Head of caudate nucleus (tissue), 42 donors: ENCODE data around the gene GATA2.

Experiments
- DNase-seq, 42 donors: peaks; one replicate each; pipeline versions ENCODE4 v3.0.0 to v3.0.0-alpha.2; 2020 to 2021; ENCODE audit warnings: mixed read lengths in 7 of 42
- intact Hi-C: fragments of 100-400 bp; cut with DNase I; formaldehyde crosslinking; loops from one replicate; pipeline ENCODE4 v1.15.0; 2022

The GATA2 gene

DNA sequence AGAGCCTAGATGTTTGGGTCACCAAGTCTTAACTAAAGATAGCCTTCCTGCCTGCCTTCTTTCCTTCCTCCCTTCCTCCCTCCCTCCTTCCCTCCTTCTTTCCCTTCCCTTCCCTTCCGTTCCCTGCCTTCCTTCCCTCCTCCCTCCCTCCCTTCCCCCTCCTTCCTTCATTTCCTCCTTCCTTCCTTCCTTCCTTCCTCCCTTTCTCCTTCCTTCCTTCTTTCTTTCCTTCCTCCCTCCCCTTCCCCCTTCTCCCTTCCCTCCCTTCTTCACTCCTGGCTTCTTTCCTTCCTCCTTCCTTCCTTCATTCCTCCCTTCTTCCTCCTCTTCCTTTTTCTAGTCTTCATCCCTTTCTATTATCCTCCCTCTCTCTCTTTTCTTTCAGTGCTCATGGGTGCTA lies 28.3 kb downstream of the GATA2 start:
- DNase-seq = no peak
- intact Hi-C loops = no loop called here

DNA sequence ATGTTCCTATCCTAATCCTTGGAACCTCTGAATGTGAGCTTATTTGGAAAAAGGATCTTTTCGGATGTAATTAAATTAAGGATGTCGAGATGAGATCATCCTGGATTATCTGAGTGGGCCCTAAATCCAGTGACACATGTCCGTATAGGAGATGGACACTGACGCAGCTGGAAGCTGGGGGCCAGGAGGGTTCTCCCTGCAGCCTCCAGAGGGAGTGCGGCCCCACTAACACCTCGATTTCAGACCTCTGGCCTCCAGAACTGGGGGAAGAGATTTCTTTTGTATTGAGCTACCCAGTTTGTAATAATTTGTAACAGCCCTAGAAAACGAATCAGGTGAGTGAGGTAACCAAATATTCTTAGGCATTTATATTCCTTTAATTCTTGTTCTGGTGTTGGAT lies 28.8 kb downstream of the GATA2 start:
- intact Hi-C loops = no loop called here
- DNase-seq = no peak

DNA sequence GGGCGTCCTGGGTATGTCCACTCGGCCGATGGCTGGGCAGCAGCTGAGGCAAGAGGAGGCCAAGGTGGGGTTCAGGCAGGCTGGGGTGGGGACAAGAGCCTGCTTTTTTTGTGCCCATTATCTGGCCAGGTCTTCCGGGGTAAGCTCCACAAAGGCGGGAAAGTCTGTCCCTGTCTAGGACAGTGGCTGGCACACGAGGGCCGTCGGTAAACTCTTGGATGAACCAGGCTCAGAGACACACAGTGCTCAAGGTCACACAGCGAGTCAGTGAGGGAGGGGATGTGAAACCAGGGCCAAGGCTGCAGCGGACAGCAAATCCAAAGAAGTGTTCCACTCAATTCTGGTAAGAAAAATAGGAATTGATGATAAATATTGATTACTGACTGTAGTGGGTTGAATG lies 29.2 kb downstream of the GATA2 start:
- intact Hi-C loops = no loop called here

DNA sequence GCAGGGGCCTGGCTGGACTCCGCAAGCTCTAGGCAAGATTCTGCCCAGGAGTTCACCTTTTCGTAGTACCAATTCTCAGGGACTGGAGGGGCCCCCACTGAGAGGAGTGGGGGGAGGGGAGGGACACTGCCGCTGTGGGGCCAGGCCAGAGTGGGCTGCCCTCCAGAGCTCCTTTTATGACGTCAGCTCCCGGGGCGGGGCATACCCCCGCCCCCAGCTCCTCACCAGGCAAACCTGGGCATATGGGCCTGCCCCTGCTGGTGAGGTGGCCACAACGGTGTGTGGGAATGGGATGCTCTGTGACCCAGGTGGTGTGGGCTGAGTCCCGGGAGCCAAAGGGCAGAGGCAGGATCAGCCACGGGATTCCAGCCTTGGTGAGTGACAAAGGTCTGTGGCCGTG lies 29.6 kb downstream of the GATA2 start:
- intact Hi-C loops = no loop called here
- DNase-seq = no peak

More for the DNA sequence above, 29.2 kb downstream of the GATA2 start:
- DNase-seq = no peak

DNA sequence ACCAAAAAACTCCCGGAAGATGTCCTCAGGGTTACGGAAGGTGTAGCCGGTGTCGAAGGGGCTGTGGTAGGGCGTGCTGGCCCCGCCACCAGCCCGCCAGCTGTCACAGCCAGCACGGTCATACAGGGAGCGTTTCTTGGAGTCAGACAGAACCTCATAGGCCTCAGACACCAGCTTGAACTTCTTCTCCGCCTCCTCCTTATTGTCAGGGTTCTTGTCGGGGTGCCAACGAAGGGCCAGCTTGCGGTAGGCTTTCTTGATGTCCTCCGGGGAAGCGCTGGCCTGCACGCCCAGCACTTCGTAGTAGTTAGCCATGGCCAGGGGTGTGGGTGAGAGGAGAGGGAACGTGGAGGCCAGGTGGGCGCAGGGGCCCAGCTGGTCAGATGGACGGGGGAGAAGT lies 30.1 kb downstream of the GATA2 start:
- intact Hi-C loops = no loop called here
- DNase-seq = no peak

DNA sequence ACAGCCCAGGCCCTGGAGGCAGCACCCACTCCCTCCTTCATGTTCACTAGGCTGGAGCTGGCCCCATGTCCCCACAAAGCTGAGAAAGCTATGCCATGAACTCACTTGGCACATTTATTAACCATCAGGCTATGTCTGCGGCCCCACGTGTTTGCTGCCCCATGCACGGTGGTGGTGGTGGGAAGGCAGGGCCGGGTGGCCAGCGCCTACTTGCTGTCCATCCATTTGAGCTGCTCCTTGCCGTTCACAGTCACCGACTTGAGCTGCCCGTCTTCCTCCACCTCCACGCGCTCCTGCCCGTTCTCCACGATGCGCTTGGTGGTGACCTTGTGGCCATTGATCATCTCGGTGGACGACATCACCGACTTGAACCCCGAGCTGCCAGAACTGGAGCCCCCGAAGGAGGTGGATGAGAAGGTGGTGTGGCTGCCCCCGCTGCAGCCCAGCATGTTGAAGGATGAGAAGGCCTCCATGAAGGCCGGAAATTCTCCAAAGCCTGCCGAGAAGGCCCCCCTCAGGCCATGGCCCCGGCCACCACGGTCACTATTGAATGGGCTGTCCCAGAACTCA lies 30.6 kb downstream of the GATA2 start:
- intact Hi-C loops = no loop called here

DNA sequence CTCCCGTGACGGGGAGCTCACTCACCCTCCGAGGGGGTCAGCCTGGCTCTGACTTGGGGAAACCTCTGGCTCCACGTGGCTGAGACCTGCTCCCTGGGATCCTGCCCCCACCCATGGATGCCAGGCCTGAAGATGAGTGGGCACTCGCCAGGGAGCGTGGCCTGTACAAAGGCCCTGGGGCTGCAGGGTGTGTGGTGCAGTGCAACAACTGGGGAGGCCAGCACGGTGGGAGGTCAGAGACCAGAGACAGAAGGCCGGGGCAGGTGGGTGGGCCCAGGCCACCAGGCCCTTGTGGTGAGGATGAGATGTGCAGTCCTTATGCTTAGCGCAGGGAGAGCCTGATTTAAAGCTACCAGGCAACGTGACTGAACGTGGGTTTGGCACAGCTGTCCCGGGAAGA lies 31.3 kb downstream of the GATA2 start:
- intact Hi-C loops = no loop called here
- no peak for DNase-seq

More for the DNA sequence above, 30.6 kb downstream of the GATA2 start:
- no peak for DNase-seq

DNA sequence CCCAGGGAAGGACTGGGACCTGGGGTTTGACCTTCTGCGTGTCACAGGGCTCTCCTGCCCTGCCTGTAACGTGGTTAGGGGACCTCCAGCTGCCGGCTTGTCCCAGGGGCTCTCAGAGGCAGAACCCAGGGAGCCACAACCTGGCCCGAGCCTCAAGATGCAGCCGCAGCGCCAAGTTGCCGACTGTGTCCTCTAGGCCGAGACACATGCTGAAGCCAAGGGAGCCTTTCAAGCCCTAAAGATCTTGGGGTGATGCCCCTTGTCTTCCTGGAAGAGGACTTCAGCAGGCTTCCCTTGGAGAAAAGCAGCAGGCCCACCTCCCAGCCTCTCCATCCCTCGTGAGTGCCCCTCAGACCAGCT lies 33.6 kb downstream of the GATA2 start:
- intact Hi-C loops = no loop called here
- DNase-seq = no peak

DNA sequence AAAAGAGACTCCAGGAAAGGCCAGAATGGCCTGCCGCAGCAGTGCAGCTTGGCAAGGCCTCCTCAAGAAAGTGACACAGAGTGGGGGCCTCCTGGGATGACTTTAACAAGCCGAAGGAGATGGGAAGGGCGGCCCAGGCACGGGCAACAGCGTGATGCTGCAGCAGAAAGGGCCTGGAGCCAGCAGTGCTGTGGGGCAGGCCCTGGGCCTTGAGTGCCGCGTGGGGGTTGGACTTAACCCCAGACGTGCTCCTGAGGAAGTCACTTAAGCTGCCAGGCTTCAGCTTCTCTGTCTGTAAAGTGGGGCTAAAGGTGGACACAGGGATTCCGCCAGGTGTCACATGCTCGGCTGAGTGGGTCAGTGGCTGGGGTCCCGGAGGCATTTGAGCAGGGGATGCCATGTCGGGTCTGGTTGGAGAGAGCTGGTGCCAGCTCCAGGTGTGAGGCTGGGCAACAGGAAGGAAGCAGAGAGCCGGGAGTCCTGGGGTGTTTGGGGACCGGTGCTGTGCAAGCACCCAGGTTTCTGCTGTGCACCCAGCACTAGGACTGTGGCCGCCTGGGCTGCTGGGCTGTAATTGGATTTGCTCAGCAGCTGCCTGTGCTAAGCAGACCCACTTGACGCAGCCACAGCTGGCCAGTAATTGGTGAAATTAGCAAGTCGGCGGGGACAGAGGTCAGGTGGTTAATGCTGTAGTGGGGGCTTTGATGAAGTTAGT lies 34.1 kb downstream of the GATA2 start:
- intact Hi-C loops = no loop called here
- no peak for DNase-seq

DNA sequence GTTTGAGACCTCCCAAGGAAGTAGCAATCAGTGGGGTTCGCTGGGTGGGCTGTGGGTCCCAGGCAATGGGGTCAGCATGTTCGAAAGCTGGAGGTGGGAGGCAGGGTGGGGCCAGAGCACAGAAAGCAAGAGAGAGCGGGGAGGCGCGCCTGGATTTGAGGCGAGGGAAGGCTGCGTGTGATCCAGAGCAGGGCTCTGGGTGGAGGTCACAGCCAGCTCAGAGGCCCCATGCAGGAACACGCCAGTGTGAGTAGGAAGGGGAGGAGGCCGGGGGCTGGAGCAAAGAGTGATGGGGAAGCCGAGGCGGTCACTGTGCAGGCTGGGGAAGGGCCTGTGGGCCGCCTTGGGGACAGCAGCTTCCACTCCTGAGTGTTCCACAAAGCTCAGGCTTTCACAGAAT lies 35.1 kb downstream of the GATA2 start:
- DNase-seq = no peak
- intact Hi-C loops = no loop called here

DNA sequence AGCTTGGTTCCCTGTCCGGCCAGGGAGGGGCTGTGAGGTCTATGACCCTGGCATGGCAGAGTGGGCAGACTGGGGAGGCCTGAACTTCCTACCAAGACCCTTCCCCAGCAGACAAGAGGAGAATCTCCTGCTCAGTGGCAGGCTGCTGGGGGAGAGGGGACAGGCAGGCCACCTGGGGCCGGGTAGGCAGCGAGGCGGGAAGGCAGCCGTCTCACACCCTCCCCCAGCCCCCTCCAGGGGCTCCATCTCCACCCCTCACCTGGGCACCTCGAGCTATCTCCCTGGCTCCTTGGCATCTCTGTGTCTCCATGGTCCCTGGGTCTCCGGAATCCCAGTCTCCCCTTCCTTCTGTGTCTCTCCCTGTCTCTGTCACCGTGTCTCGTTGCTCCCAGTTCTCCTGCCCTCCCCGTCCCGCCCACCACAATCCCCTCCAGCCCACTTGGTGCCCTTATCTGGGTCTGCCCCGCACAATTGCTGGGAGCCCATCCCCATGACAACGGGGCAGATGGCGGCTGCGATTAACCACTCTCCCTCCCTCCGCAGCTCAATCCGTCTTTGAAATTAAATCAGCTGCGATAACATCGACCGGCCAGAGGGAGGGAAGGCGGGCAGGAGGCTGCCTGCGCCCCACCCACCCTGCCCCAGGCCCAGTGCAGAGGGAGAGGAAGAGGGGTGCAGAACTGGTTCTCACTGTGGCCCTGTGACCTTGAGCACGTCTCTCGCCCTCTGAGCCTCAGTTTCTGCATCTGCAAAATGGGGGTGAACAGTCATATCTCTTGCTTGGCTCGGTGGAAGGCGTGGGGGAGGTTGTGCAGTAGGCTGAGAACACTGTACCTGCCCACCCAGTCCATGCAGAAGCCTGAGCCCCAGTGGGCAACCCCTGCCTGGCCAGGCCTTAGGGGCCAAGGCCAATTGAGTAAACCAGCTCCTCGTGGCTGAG lies 36.0 kb downstream of the GATA2 start:
- no peak for DNase-seq
- intact Hi-C loops = no loop called here

DNA sequence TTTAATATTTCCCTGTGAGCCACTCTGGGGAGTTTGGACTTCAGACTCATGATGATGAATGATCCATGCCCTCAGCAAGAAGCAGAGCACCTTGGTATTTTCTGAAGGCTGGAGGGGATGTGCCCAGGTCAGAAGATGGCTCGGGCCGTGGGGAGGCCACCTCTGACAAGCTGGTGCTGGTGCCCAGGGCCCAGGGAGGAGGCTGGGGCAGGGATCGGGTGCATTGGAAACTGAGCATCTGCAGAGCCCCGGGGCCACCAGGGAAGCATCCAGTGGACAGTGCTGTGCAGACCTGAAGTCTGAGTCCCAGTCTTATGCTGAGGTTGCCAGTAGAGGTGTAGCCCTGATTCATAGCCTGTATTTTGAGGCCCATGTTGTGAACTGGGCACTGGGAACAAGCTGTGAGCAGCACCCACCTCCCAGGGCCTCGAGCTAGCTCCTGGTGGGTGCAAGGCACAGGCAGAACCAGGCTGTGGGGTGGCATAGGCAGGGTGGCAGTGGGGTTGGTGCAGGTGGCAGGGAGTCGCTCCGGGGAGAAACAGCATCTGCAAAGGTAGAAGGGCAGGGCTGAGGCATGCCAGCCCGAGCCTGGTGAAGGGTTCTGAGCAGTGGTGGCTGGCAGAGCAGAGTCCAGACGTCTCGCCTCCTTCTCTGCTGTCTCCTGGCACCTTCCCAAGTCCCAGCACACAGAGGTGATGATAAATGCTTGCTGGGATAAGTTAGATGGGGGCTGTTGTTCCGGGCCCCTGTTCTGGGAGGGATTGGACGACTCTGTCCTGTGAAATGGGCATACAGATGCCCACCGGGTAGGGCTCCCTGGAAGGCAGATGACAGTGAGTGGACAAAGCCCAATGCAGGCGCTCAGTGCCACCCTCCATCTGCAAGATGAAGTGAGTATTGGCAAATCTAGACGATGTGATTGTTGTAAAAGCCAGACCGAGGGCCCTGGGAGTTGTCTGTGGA lies 36.9 kb downstream of the GATA2 start:
- no peak for DNase-seq
- intact Hi-C loops = no loop called here

DNA sequence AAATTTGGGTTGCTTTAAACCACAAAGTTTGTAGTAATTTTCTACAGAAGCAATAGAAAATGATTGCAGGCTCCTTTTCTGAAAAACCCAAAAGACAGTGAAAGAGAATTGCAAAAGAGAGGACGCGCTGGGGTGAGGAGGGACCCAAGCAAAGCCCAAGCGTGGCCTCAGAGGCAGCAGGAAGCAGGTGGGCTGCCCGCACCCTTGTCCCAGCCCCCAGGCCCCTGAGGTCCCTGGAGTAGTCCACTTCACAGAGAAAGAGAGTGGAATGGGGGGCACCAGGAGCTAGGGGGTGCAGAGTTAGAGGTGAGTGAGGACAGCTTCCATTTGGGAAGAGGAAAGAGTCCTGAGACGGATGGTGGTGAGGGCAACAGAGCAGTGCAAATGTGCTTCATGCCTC lies 37.9 kb downstream of the GATA2 start:
- DNase-seq = no peak
- intact Hi-C loops = no loop called here

DNA sequence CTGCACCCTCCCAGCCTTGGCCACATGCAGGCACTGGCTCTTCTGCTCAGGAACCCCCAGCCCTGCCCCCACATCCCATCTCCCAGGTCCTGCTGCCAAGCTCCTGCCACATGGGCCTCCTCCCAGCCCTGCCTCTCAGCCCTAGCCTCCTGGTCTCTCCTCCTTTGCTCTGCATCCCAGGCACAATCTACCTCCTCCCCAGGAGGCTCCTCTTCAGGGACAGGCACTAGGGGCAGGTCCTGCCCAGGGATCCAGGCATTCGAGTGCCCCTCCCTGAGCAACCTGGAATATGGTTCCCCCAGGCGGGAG lies 38.7 kb downstream of the GATA2 start:
- DNase-seq = no peak
- intact Hi-C loops = no loop called here

DNA sequence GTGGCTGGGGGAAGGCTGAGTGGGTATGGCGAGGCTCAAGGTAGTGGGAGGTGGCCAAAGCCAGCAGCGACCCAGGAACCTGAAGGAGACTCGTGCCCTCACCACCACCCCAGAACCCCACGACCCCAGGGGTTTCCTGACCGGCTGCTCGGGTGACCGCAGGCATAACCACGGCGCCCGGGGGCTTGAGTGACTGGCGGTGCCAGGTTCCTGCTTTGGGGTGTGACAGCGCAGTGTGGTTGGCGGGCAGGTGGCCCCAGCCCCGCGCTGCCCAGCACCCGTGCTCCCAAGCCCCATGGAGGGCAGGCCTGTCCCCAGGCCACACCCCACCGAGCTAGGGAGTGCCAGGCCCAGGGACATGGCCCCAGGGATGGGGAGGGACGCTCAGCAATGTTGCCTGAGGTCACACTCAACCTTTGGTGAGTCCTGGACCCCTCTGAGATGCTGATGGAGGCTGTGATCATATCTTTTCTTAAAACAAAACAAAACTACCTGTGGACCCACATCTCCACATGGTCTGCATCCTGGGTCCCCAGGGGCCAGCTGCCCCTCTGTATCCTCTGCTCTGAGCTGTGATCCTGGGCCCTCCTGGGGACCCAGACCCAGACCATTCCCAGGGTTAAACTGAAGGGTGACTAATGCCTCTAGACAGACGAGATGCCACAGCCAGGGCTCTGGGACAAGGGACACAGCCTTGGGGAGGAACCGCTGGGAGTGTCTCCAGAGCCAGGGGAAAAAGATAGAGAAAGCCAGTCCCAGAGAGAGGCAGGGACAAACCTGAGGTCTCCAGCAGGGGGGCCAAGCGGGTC lies 39.3 kb downstream of the GATA2 start:
- no peak for DNase-seq
- intact Hi-C loops = no loop called here

DNA sequence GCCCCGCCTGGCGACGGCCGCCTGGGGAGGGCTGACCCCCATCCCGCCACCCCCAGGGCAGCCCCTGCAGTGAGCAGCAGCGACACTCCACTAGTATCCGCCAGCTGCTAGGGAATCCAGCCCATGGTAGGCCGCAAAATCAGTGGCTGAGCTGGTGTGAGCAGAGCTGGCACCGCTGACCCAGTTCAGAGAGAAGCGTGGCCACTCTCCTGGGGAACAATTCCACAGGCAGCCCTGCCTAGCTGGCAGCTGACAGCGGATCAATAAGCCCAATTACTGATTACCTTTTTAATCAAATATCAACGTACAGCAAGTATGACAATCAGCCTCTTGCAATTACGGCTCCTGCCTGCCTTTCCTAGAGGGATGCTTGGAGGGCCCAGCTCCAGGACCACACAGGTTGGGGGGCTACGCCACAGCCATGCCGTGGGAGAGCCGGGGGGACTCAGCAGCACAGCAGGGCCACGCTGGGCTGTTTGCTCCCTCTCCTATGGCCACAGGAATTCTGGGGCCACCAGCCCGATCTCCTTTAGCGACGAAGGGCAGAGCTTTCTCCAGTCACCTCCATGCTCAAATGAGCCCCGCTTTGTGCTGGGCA lies 40.2 kb downstream of the GATA2 start:
- DNase-seq = no peak
- intact Hi-C loops = no loop called here

DNA sequence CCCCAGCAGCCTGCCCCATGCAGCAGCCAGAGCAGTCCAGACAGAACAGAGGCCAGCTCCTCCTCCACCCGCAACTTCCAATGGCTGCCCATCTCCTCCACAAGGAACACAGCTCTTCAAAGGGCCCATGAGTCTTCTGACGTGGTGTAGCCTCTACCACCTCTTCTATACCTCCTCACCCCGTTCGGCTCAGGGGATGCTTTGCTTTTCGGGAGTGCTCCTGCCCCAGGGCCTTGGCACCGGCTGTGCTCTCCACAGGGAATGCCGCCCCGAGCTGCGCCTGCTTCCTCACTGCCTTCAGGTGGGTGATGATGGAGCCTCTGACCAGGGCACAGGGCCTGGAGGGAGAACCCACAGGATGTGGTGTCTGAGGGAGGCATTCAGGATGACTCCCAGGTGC lies 40.9 kb downstream of the GATA2 start:
- DNase-seq = no peak
- intact Hi-C loops = no loop called here

DNA sequence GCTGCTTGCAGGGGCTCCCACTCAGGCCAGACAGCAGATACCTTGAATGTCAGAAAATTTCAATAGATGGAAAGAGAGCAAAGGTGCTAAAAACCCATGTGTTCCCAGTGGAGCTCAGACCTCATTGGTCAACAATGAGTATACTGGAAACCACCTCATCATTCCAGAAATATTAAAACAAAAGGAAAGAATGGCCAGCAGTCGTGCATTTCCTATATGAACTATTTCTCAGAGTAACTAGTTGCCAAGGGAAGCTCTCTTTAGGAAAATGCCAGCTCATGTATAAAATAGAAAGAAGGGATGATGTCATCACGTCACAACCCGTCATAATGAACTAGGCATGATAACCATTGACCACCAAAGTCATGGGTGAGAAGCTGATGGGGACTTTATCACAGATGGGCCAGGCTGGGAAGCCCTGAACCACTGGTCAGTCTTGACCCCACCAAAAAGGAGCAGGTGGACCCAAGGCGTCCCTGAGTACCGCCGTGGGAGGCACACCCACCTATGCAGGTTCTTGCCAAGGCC lies 43.8 kb downstream of the GATA2 start:
- DNase-seq = no peak
- intact Hi-C loops = no loop called here
